ENCODE data around the gene LRRC74A.
A peak's percentile ranks its signal among the peaks of the same experiment; 100 is the strongest.
"Not testable (repeated sequence)": the region's sequence is repeated elsewhere in the genome, so short reads cannot be mapped to it uniquely, and the experiment has no call there.

Gene LRRC74A

DNA sequence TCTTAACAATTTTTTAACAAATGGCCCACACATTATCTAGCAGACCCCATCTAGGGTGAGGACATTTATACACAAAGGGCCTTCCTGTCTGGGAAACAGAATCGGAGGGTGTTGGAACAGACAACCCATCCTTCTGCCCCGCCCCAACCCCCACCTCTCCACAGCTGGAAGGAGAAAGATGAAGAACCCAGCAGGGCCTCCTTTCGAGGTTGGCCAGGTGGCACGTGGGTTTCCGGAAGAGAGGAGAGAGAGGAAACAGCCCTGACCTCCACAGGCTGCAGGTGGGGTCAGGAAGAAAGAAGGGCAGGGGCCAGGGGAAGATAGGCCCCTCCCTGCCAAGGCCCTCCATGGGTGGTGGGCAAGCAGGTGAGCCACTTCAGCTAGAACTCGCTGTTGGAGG, 57.2 kb downstream of the LRRC74A start:
- DNase-seq (ENCODE audit: insufficient read length, low spot score) (no peak), FAIRE-seq (no peak)

DNA sequence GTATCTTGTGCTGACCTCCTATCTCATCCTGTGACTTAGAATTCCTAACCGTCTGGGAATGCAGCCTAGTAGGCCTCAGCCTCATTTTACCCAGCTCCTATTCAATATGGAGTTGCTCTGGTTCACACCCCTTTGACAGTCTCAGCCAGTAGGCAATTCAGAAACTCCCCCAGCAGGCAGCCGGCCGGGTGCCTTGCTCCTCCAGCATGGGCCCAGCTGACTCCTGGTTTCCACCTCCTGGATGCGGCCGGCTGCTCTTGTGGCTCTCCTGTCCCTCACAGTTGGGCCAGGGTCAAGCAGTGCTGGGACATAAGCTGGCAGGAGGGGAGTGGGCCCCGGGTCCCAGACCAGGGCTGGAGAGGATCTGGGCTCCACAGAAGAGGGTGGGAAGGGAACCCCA, 58.2 kb downstream of the LRRC74A start:
- FAIRE-seq (no peak), DNase-seq (ENCODE audit: insufficient read length, low spot score) (no peak)

GRCh38 chr14:76884853-76885276, 58.7 kb downstream of the LRRC74A start:
- no peak for FAIRE-seq
- no peak for DNase-seq (ENCODE audit: insufficient read length, low spot score)

DNA sequence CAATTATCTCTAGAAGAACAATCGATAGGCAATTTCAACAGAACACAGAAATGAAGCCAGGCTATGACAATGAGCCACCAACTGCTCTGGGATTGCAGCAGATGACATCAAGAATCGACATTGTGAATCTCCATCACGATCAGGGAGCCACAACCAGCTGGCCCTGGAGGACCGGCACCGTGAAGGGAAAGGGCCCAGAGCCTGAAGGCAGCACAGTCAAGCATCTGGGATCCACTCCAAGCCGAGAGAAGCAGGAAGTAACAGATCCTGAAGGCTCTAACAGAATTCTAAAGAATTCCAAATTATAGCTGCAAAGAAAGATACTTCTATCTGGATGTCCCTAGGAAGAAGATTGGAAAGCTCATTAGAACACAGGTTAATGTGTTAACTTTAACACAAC, 61.0 kb downstream of the LRRC74A start:
- FAIRE-seq (no peak), DNase-seq (ENCODE audit: insufficient read length, low spot score) (no peak)

GRCh38 chr14:76891391-76891790, 65.2 kb downstream of the LRRC74A start:
- DNase-seq (ENCODE audit: insufficient read length, low spot score) (no peak), FAIRE-seq (no peak)

GRCh38 chr14:76894308-76894707, 68.1 kb downstream of the LRRC74A start:
- DNase-seq (ENCODE audit: insufficient read length, low spot score): no peak
- FAIRE-seq: no peak

- FAIRE-seq; DNase-seq (ENCODE audit: insufficient read length, low spot score): not testable (repeated sequence)
Observed at GRCh38 chr14:76898006-76898405, 71.8 kb downstream of the LRRC74A start.

DNA sequence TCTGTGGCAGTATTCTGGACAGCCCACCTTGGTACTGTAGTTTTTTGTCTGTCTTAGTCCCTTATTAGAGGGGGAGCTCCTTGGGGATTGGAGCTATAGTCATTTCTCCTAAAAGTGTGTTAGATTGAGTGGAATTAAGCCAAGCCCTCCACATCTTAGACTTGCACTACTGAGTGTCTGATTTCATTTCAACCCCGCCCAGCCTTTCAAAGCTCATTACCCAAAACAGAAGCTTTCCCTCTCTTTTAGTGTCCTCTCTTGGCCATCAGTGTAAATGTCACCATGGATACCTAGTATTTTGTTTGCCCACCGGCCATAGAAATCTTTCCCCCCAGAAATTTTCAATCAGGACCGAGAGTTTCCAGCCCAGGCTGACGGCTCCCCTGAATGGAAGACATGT, 74.5 kb downstream of the LRRC74A start:
- DNase-seq (ENCODE audit: insufficient read length, low spot score) (no peak), FAIRE-seq (no peak)

DNA sequence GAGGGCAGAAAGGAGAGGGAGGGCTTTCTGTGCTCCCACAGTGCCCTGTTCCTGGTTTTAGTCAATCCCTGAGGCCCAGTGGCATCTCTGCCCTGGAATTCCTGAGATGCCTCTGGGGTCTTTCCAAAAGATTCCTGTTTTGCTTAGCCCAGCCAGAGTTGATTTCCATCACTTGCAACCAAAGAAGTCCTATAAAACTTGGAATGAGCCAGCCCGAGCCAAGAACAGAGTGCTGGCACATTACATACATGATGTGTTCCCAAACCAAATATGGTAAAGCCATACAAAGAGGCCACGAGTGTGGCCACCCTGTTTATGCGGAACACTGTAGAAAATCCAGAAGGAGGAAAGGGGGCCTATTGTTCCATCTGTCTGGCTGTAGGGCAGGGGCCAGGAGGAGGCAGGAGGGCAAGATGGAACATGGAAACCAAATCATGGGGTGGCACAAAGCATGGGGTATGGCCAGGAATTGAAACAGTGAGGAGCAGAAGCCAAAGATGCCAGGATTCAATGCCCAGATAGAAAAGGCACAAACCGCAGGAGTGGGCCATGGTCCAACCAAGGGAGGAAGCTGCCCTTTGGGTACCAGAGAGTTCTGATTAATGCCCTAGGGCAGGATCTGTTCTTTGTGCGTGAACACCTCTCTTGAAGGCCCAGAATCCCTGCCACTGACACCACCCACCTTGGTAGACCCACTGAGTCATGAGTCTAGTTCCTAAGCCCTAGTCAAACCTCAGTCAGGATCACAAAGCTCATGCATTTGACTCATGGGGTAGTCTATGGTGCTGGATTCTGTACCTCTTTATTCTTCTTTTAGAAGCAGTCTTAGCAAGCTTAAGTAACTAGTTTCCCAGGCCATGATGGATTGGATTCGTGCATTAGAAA, 75.2 kb downstream of the LRRC74A start:
- DNase-seq (ENCODE audit: insufficient read length, low spot score): no peak
- no peak for FAIRE-seq

- FAIRE-seq (no peak), DNase-seq (ENCODE audit: insufficient read length, low spot score) (no peak)
Observed at GRCh38 chr14:76902591-76902990, 76.4 kb downstream of the LRRC74A start.

DNA sequence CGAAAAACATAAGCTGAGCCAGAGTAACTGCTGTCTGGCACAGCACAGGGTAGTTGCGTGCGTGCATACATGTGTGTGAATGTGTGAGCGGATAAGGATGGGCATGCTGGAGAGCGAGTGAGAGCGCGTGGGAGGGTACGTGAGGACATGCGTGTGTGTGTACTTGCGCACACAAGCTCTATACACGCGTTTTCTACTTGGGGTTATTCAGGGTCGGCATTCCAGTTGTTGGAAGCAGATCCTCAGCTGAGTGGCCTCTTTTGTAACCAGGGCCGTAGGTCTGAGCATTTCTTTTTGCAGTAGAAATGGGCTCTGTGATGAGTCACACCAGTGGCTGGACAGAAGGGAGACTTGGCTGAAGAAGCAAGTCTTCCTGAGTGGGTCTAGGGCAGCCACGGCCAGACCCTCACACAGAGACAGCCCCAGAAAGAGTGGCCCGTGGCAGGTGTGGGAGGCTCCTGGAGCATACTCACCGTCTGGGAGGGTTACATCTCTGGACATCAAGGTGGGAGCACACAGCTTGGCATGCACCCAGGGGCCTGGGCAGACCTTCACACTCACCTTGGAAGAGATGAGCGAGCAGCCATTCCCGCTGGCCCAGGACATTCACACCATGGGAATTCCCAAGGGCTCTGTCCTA, 78.0 kb downstream of the LRRC74A start:
- FAIRE-seq: no peak

DNA sequence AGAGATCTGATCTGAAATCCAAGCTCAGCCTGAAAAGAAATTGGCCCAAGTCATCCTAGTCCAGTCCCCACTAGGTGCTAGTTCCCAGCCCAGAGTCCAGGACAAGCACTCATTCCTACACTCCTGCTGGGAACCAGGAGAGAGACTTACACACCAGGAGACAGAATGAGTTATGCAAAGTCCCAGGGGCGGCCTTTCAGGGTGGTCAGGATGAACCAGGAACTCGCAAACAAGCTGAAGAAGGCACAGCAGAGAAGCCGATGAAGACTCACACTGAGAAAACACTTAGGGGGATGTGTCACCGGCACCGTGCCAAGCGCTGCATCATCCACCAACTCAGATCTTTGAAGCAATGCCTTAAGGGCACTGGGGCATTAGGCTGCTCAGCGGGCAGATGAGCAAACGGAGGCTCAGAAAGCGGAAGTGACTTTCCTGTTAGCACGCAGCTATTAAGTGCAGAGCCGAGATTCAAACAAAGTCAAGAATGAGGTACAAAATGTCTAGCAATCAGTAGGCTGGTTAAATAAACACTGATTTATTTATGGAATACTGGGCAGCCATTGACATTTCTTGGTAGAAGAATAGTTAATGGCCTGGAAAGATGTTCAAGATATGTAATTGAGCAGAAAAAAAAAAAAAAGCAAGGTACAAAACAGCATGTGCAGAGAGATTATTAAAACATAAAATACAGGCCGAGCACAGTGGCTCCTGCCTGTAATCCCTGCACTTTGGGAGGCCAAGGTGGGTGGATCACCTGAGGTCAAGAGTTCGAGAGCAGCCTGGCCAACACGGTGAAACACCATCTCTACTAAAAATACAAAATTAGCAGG, 78.7 kb downstream of the LRRC74A start:
- FAIRE-seq: no peak
- peak; percentile 67 for DNase-seq (ENCODE audit: insufficient read length, low spot score)

More for the DNA sequence above, 78.0 kb downstream of the LRRC74A start:
- no peak for DNase-seq (ENCODE audit: insufficient read length, low spot score)

GRCh38 chr14:76908834-76909233, 82.6 kb downstream of the LRRC74A start:
- DNase-seq (ENCODE audit: insufficient read length, low spot score): peak; percentile 39
- FAIRE-seq: peak; percentile 78

- FAIRE-seq: no peak
- DNase-seq (ENCODE audit: insufficient read length, low spot score): no peak
Observed at GRCh38 chr14:76909266-76909665, 83.1 kb downstream of the LRRC74A start.

GRCh38 chr14:76910371-76910890, 84.2 kb downstream of the LRRC74A start:
- DNase-seq (ENCODE audit: insufficient read length, low spot score) (no peak), FAIRE-seq (no peak)

DNA sequence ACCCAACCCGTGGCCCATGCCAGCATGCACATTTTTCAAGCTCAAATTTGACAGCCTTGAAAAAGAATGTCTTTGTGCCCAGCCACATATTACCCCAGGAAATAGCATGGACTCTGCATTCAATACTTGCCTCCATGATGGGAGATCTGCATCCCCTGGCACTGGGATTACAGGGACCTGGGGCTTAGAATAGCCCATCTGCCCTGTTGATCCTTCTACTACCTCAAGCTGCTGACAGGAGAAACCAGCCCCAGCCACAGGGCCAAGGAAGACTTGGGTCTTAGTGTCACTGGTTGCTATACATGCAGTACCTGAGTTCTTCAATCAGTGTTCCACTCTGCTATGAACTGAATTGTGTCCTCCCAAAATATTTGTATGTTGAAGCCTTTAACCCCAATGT, 85.3 kb downstream of the LRRC74A start:
- DNase-seq (ENCODE audit: insufficient read length, low spot score) (no peak), FAIRE-seq (no peak)

- not testable (repeated sequence) for FAIRE-seq; DNase-seq (ENCODE audit: insufficient read length, low spot score)
Observed at GRCh38 chr14:76914533-76915081, 88.4 kb downstream of the LRRC74A start.

GRCh38 chr14:76916040-76916715, 90.0 kb downstream of the LRRC74A start:
- DNase-seq (ENCODE audit: insufficient read length, low spot score) (no peak), FAIRE-seq (no peak)

GRCh38 chr14:76917158-76917596, 91.0 kb downstream of the LRRC74A start:
- FAIRE-seq (no peak), DNase-seq (ENCODE audit: insufficient read length, low spot score) (no peak)

GRCh38 chr14:76917745-76918255, 91.6 kb downstream of the LRRC74A start:
- no peak for FAIRE-seq

More at GRCh38 chr14:76917745-76918255, 91.6 kb downstream of the LRRC74A start:
- DNase-seq (ENCODE audit: insufficient read length, low spot score): no peak

All from GM19239 (cell line).